GM18498 (cell line): ENCODE results near the gene DDX42.
A peak's percentile ranks its signal among the peaks of the same experiment; 100 is the strongest.

ENCODE experiments used
- ATAC-seq: cut with Tn5 transposase; IDR thresholded peaks from one replicate; pipeline ENCODE4 v1.9.1; 2021; ENCODE audit warnings: mild to moderate bottlenecking, moderate library complexity; ENCODE audit not compliant: unreplicated experiment

The DDX42 gene

GRCh38 chr17:63774141-63774968, at the start of gene DDX42:
TSS of gene DDX42 (plus strand) at chr17:63774170. CDS start at chr17:63787050, 12,880 bp downstream.
- ATAC-seq = peak; percentile 9

- no peak for ATAC-seq
Measured at GRCh38 chr17:63735691-63736090, 38.3 kb upstream of the DDX42 start.

GRCh38 chr17:63740464-63741142, 33.4 kb upstream of the DDX42 start:
- ATAC-seq = no peak

GRCh38 chr17:63741143-63741407, 32.9 kb upstream of the DDX42 start:
- peak; percentile 3 for ATAC-seq

- ATAC-seq = peak; percentile 89
Measured at GRCh38 chr17:63741408-63742173, 32.4 kb upstream of the DDX42 start, which contains the start of gene STRADA. TSS of gene STRADA (minus strand) at chr17:63741799. CDS start at chr17:63728369, 13,430 bp downstream.

- no peak for ATAC-seq
Measured at GRCh38 chr17:63751806-63752205, 22.2 kb upstream of the DDX42 start.

- no peak for ATAC-seq
Measured at GRCh38 chr17:63752707-63753106, 21.3 kb upstream of the DDX42 start.

GRCh38 chr17:63753215-63753614, 20.8 kb upstream of the DDX42 start:
- no peak for ATAC-seq

- no peak for ATAC-seq
Measured at GRCh38 chr17:63754046-63754445, 19.9 kb upstream of the DDX42 start.

GRCh38 chr17:63758428-63758827, 15.5 kb upstream of the DDX42 start:
- ATAC-seq = no peak

GRCh38 chr17:63760771-63761539, 13.0 kb upstream of the DDX42 start:
- no peak for ATAC-seq

GRCh38 chr17:63762161-63763078, 11.6 kb upstream of the DDX42 start:
- ATAC-seq = no peak

GRCh38 chr17:63764716-63765115, 9.3 kb upstream of the DDX42 start:
- ATAC-seq = no peak

- no peak for ATAC-seq
Measured at GRCh38 chr17:63766754-63767153, 7.2 kb upstream of the DDX42 start.

GRCh38 chr17:63768433-63768832, 5.5 kb upstream of the DDX42 start:
- ATAC-seq = no peak

GRCh38 chr17:63772801-63773271, 1.1 kb upstream of the DDX42 start:
- no peak for ATAC-seq

GRCh38 chr17:63773272-63774140, 464 bp upstream of the DDX42 start, which contains the start of gene CCDC47:
TSS of gene CCDC47 (minus strand) at chr17:63773597. CDS start at chr17:63766175, 7,422 bp downstream.
- ATAC-seq = peak; percentile 82

GRCh38 chr17:63774969-63775265, 947 bp downstream of the DDX42 start:
- no peak for ATAC-seq

- no peak for ATAC-seq
Measured at GRCh38 chr17:63775420-63775819, 1.4 kb downstream of the DDX42 start.
